Lung (tissue), 12 donors: ENCODE measurements around the gene PFDN4. TPM values are rescaled to one million over a fixed set of nuclear protein-coding genes. Genes with fewer than 3 reads are reported as not detected.

Experiments
- ATAC-seq: fragments of 200-7000 bp; cut with Tn5 transposase; one replicate; pipeline ENCODE4 v1.9.1; 2020; ENCODE audit warnings: moderate number of reproducible peaks; ENCODE audit not compliant: insufficient read depth, low FRiP score
- DNase-seq, 3 donors: peaks; one replicate each; pipeline ENCODE4 v3.0.0-alpha.2; 2013 to 2017
- H3K27ac ChIP-seq, 2 donors: one replicate each; pipeline ENCODE4 v1.5.1; 2013; ENCODE audit warnings: mild to moderate bottlenecking in 2 of 2, moderate library complexity in 2 of 2, control low read depth in 1 of 2, inconsistent platforms in 1 of 2, low read depth in 1 of 2, low read length in 1 of 2
- H3K27me3 ChIP-seq, 3 donors: one replicate each; pipeline ENCODE4 v1.5.1; 2013; ENCODE audit warnings: low read length in 2 of 3; ENCODE audit not compliant: control insufficient read depth in 3 of 3, insufficient read depth in 3 of 3
- H3K36me3 ChIP-seq, 4 donors: one replicate each; pipeline ENCODE4 v1.5.1; 2013; ENCODE audit warnings: low read length in 4 of 4, mild to moderate bottlenecking in 1 of 4, moderate library complexity in 1 of 4; ENCODE audit not compliant: control insufficient read depth in 4 of 4, insufficient read depth in 4 of 4
- H3K4me1 ChIP-seq, 5 donors: one replicate each; pipeline ENCODE4 v1.5.1; 2013; ENCODE audit warnings: low read length in 5 of 5, mild to moderate bottlenecking in 2 of 5, moderate library complexity in 1 of 5; ENCODE audit not compliant: control insufficient read depth in 5 of 5, insufficient read depth in 5 of 5
- H3K4me3 ChIP-seq: one replicate; pipeline ENCODE4 v1.5.1; 2013; ENCODE audit warnings: mild to moderate bottlenecking, control low read depth, moderate library complexity
- H3K9ac ChIP-seq, 2 donors: one replicate each; pipeline ENCODE4 v1.5.1; 2013; ENCODE audit warnings: low read length in 2 of 2, control low read depth in 1 of 2; ENCODE audit not compliant: insufficient read depth in 1 of 2
- H3K9me3 ChIP-seq, 4 donors: one replicate each; pipeline ENCODE4 v1.5.1; 2013; ENCODE audit warnings: low read length in 3 of 4, mild to moderate bottlenecking in 1 of 4, moderate library complexity in 1 of 4; ENCODE audit not compliant: control insufficient read depth in 4 of 4, insufficient read depth in 3 of 4
- WGBS, 2 donors: extraction: QIAGEN DNeasy Blood & Tissue Kit; methylation state at CpG; one replicate each; pipeline ENCODE4 v1.1.7; 2013; 5-methylcytosine and 5-hydroxymethylcytosine counted together
- polyA plus RNA-seq, 2 donors: library from polyadenylated mRNA; stranded (reverse); fragments of 200-250 nt; gene quantifications; one replicate each; pipeline ENCODE4 v1.2.1, GENCODE V29; 2013
- total RNA-seq, 2 donors: library from RNA; depleted of rRNA in 1 of 2; stranded (reverse); fragments of >200 nt in 1 of 2; gene quantifications; one replicate each; pipeline ENCODE4 v1.2.1, GENCODE V29; 2014 to 2021
- TF ChIP-seq, protein P1 (sequence below): IDR thresholded peaks from 2 replicates; pipeline ENCODE4 v1.5.1; 2012; ENCODE audit warnings: mild to moderate bottlenecking; ENCODE audit errors: control extremely low read depth, extremely low read depth
- donor health status: control.
- donor health status: control.
- donor health status: Bipolar disorder and iron deficiency.
- donor health status: healthy.
- donor health status: DM: yes; HTN: yes; CAD: no.

PFDN4 gene
- total and polyA plus RNA-seq, 4 donors: 15.9 to 83.6 (median 43.4) TPM

- TF ChIP-seq, protein P1, sequence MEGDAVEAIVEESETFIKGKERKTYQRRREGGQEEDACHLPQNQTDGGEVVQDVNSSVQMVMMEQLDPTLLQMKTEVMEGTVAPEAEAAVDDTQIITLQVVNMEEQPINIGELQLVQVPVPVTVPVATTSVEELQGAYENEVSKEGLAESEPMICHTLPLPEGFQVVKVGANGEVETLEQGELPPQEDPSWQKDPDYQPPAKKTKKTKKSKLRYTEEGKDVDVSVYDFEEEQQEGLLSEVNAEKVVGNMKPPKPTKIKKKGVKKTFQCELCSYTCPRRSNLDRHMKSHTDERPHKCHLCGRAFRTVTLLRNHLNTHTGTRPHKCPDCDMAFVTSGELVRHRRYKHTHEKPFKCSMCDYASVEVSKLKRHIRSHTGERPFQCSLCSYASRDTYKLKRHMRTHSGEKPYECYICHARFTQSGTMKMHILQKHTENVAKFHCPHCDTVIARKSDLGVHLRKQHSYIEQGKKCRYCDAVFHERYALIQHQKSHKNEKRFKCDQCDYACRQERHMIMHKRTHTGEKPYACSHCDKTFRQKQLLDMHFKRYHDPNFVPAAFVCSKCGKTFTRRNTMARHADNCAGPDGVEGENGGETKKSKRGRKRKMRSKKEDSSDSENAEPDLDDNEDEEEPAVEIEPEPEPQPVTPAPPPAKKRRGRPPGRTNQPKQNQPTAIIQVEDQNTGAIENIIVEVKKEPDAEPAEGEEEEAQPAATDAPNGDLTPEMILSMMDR: no peak
- Histone ChIP-seq H3K27ac (no peak overlapping the region), H3K4me3 (no peak overlapping the region), H3K36me3 (no peaks in the 10 kb centered on the region), H3K27me3 (peaks cover 0 to 14% (median 3%) of the 10 kb centered on the region in 3 donors), H3K9ac (no peak overlapping the region), H3K9me3 (no peaks in the 10 kb centered on the region), H3K4me1 (peaks cover 0 to 1% (median 0%) of the 10 kb centered on the region in 5 donors)
- WGBS, 2 donors: 78 to 83% methylated on average over 7 of the region's 7 CpGs
- DNase-seq (no peak), ATAC-seq (no peak)
Observed at GRCh38 chr20:54160065-54161007, 47.6 kb upstream of the PFDN4 start.

- no peaks in the 10 kb centered on the region for H3K36me3 ChIP-seq
- no peak for ATAC-seq
- WGBS, 2 donors: 79 to 92% methylated on average over 9 of the region's 9 CpGs
- H3K27me3 ChIP-seq: peaks cover 0 to 15% (median 3%) of the 10 kb centered on the region in 3 donors
- no peaks in the 10 kb centered on the region for H3K9me3 ChIP-seq
- H3K9ac ChIP-seq: no peak overlapping the region
- H3K27ac ChIP-seq: no peak overlapping the region
- peaks cover 0 to 1% (median 0%) of the 10 kb centered on the region in 5 donors for H3K4me1 ChIP-seq
- TF ChIP-seq, protein P1: no peak
- DNase-seq: no peak
- no peak overlapping the region for H3K4me3 ChIP-seq
Observed at GRCh38 chr20:54161008-54161820, 46.7 kb upstream of the PFDN4 start.

DNA sequence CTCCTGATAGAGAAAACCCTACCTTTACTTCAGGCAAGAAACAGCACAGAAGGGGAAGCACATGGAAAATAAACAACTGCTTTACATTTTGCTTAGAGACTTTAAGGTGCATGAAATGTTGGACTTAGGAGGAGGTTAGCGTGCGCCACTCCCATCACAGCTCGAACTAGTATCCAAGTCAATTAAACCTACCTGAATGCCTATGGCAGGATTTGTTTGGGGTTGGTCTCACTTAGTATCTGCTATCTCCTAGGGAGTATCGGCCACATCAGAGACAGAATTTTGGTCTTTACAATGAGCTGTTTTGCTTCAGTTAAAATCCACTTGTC is 46.1 kb upstream of the PFDN4 start:
- TF ChIP-seq, protein P1: no peak
- DNase-seq: no peak
- Histone ChIP-seq H3K27ac (no peak overlapping the region), H3K4me3 (no peak overlapping the region), H3K27me3 (peaks cover 0 to 17% (median 3%) of the 10 kb centered on the region in 3 donors), H3K9me3 (no peaks in the 10 kb centered on the region), H3K4me1 (peaks cover 0 to 1% (median 0%) of the 10 kb centered on the region in 5 donors), H3K9ac (no peak overlapping the region), H3K36me3 (no peaks in the 10 kb centered on the region)
- ATAC-seq: no peak
- WGBS, 2 donors: 93 to 96% methylated on average over 4 of the region's 4 CpGs
